Measurements from ENCODE around the gene TMEM203.
A peak's percentile ranks its signal among the peaks of the same experiment; 100 is the strongest.

TMEM203 gene

DNA sequence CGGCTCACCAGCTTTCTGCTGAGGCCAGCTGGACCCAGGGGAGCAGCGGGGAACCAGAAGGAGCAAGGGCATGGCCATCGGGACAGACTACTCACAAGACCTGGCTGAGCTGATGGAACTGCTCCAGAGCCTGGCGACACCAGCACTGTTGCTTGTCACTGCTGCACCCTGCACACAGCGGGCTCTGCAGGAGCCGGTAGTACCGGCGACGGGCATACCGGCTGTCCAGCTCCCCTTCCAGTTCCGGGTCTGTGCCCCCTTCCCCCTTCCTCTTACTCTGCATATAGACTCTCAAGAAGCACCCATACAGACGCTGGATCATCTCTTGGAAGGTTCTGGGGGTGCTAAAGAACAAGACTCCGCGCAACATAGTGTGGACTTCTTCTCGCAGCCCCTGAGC, 18.1 kb downstream of the TMEM203 start:
- TF ChIP-seq, protein P1, sequence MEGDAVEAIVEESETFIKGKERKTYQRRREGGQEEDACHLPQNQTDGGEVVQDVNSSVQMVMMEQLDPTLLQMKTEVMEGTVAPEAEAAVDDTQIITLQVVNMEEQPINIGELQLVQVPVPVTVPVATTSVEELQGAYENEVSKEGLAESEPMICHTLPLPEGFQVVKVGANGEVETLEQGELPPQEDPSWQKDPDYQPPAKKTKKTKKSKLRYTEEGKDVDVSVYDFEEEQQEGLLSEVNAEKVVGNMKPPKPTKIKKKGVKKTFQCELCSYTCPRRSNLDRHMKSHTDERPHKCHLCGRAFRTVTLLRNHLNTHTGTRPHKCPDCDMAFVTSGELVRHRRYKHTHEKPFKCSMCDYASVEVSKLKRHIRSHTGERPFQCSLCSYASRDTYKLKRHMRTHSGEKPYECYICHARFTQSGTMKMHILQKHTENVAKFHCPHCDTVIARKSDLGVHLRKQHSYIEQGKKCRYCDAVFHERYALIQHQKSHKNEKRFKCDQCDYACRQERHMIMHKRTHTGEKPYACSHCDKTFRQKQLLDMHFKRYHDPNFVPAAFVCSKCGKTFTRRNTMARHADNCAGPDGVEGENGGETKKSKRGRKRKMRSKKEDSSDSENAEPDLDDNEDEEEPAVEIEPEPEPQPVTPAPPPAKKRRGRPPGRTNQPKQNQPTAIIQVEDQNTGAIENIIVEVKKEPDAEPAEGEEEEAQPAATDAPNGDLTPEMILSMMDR (IDR thresholded peaks at IDR 0.05; ENCODE audit: low read depth, low read length) = no peak
- DNase-seq (ENCODE audit: low read depth in 2 of 2) = no peak

DNA sequence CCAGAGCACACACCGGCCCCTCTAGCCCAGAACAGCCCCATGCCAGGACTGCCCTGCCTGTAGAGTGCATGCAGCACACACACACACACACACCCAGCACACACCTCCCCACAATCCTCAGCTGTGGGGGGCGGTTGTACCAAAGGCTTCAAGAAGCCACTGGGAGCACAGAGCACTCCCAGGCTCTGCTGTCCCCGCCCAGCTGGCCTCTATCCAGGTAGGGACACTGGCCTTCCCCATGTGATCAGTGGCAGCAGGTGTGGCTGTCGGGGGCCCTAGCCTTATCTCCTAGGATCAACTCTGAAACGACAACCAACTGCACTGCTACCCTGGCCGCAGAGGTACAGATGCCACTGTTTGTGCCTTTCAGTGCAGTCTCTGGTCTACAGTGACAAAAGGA, 19.1 kb downstream of the TMEM203 start:
- TF ChIP-seq, protein P1 (IDR thresholded peaks at IDR 0.05; ENCODE audit: low read depth, low read length) = no peak
- no peak for DNase-seq (ENCODE audit: low read depth in 2 of 2)
- H3K4me3 ChIP-seq (replicated peaks in 1 of 2; ENCODE audit: low read depth in 2 of 2, low read length in 2 of 2) = no peak overlapping the region

More for the DNA sequence above, 18.1 kb downstream of the TMEM203 start:
- H3K4me3 ChIP-seq (replicated peaks in 1 of 2; ENCODE audit: low read depth in 2 of 2, low read length in 2 of 2) = peak overlapping the region; percentile 95 to 99

DNA sequence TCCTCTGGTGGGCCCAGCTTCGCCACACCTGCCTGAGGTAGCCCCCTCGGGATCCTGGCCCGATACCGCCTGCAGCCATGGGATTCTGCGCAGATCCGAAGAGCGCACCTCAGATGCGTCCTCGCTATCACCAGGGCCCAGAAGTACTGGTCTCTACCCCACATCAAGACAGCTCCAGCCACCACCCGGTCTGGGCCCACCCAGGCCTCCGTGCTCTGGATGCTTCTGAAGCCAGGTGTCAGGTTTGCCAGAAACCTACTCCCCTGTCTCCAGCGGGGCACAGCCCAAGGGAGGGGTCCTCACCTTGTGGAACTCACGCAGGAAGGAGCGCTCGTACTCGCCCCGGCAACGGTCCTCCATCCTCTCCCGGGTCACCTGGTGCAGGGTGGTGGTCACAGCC, 19.5 kb downstream of the TMEM203 start:
- DNase-seq (ENCODE audit: low read depth in 2 of 2) = no peak
- no peak overlapping the region for H3K4me3 ChIP-seq (replicated peaks in 1 of 2; ENCODE audit: low read depth in 2 of 2, low read length in 2 of 2)
- TF ChIP-seq, protein P1 (IDR thresholded peaks at IDR 0.05; ENCODE audit: low read depth, low read length) = no peak

DNA sequence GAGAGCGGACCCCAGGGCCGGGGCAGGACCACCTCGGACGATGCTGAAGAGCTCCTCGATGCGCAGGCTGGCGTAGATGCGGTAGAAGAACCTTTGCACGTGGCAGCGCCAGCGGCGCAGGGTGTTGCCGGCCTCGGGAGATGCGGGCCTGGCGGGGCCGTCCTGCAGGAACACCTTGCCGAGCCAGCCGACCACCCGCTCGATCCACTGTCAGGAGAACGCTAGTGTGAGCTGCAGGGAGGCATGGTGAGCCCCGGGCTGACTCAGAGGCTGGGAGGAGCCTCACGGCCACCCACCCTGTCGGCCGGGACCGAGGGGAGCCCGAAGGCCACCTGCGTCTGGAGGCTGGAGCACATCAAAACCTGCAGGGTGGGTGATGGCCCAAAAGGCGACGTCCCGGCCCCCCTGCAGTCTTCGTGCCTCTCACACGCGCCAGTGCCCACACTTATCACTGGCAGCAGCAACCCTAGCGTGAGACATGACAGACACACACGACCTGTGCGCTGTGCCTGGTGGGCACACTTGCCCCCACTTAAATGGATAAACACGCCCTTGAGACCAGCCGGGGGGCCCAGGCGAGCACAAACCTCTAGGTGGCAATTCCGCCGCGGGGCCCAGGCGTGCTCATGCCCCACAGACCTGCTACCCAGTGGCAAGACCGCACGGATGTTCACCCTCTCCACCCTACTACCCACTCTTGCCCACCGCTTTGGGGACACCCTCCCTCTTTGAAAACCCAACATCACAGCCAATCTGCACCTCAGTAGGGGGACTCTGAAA, 20.4 kb downstream of the TMEM203 start:
- DNase-seq (ENCODE audit: low read depth in 2 of 2) = no peak
- no peak overlapping the region for H3K4me3 ChIP-seq (replicated peaks in 1 of 2; ENCODE audit: low read depth in 2 of 2, low read length in 2 of 2)
- TF ChIP-seq, protein P1 (IDR thresholded peaks at IDR 0.05; ENCODE audit: low read depth, low read length) = no peak

DNA sequence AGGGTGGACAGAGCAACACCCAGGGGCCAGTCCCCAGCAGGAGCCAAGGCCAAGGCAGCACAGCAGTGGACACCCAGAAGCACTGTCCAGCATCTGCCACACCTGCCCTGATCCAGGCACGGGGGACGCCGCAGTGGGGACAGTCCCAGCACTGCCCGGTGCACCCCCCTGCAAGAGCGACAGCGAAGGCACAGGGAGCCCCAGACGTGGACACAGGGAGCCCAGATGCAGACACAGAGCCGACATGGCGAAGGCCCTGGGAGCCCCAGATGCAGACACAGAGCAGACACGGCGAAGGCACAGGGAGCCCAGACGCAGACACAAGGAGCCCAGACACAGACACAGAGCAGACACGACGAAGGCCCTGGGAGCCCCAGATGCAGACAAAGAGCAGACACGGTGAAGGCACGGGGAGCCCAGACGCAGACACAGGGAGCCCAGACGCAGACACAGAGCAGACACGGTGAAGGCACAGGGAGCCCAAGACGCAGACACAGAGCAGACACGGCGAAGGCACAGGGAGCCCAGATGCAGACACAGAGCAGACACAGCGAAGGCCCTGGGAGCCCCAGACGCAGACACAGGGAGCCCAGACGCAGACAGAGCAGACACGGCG, 21.4 kb downstream of the TMEM203 start:
- TF ChIP-seq, protein P1 (IDR thresholded peaks at IDR 0.05; ENCODE audit: low read depth, low read length) = no peak
- no peak for DNase-seq (ENCODE audit: low read depth in 2 of 2)
- no peak overlapping the region for H3K4me3 ChIP-seq (replicated peaks in 1 of 2; ENCODE audit: low read depth in 2 of 2, low read length in 2 of 2)

DNA sequence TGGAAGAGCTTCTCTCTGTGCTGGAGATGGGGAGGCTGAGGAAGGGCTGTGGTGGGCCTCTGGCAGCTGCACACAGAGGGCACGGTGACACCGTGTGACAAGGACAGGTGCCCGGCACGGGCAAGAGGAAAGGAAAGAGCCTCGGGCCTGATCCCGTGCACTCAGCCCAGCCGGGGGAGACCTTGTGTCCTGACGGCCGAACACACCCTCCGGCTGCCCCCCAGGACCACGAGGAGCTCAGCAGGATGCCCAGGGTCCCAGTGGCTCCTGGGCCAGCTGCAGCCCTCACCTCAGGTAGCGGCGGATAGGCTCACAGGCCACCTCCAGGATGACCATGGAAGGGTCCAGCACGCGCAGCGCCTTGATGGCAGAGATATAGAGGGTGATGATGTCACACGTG, 22.6 kb downstream of the TMEM203 start:
- H3K4me3 ChIP-seq (replicated peaks in 1 of 2; ENCODE audit: low read depth in 2 of 2, low read length in 2 of 2) = no peak overlapping the region
- TF ChIP-seq, protein P1 (IDR thresholded peaks at IDR 0.05; ENCODE audit: low read depth, low read length) = no peak
- DNase-seq (ENCODE audit: low read depth in 2 of 2) = no peak
